Measurements from ENCODE around the gene GSG1L.

GSG1L gene

GRCh38 chr16:28087140-28087660, 23.7 kb upstream of the GSG1L start:
- H3K4me3 ChIP-seq (ENCODE audit: low read length): no peak overlapping the region
- no peak for TF ChIP-seq CTCF (conservative IDR thresholded peaks at IDR 0.05; ENCODE audit: low read depth, low read length)
- DNase-seq (ENCODE audit: low read depth): no peak

GRCh38 chr16:28086186-28087139, 22.9 kb upstream of the GSG1L start:
- TF ChIP-seq CTCF (conservative IDR thresholded peaks at IDR 0.05; ENCODE audit: low read depth, low read length): no peak

GRCh38 chr16:28085389-28086171, 22.1 kb upstream of the GSG1L start:
- no peak overlapping the region for H3K4me3 ChIP-seq (ENCODE audit: low read length)
- DNase-seq (ENCODE audit: low read depth): no peak
- TF ChIP-seq CTCF (conservative IDR thresholded peaks at IDR 0.05; ENCODE audit: low read depth, low read length): no peak

More at GRCh38 chr16:28086186-28087139, 22.9 kb upstream of the GSG1L start:
- no peak overlapping the region for H3K4me3 ChIP-seq (ENCODE audit: low read length)
- no peak for DNase-seq (ENCODE audit: low read depth)

GRCh38 chr16:28084209-28084608, 20.7 kb upstream of the GSG1L start:
- DNase-seq (ENCODE audit: low read depth): no peak
- H3K4me3 ChIP-seq (ENCODE audit: low read length): no peak overlapping the region
- TF ChIP-seq CTCF (conservative IDR thresholded peaks at IDR 0.05; ENCODE audit: low read depth, low read length): no peak

GRCh38 chr16:28082624-28083023, 19.1 kb upstream of the GSG1L start:
- TF ChIP-seq CTCF (conservative IDR thresholded peaks at IDR 0.05; ENCODE audit: low read depth, low read length): no peak
- peak; percentile 43 for DNase-seq (ENCODE audit: low read depth)
- no peak overlapping the region for H3K4me3 ChIP-seq (ENCODE audit: low read length)

GRCh38 chr16:28081391-28081968, 18.0 kb upstream of the GSG1L start:
- H3K4me3 ChIP-seq (ENCODE audit: low read length): no peak overlapping the region
- no peak for TF ChIP-seq CTCF (conservative IDR thresholded peaks at IDR 0.05; ENCODE audit: low read depth, low read length)
- DNase-seq (ENCODE audit: low read depth): no peak

Measured in retinal pigment epithelial cell (primary cell).